Activated naive CD8-positive, alpha-beta T cell treated with anti-CD3 and anti-CD28 coated beads for 36 hours (primary cell): ENCODE results near the gene DTNBP1. TPM values are rescaled to one million over a fixed set of nuclear protein-coding genes. Genes with fewer than 3 reads are reported as not detected.
A peak's percentile ranks its signal among the peaks of the same experiment; 100 is the strongest.

ENCODE experiments used
- DNase-seq: peaks from one replicate; pipeline ENCODE4 v3.0.0; 2021
- H3K27ac Mint-ChIP-seq: one replicate; pipeline ENCODE4 v1.8.0; 2022; ENCODE audit warnings: mild to moderate bottlenecking, moderate library complexity, mixed read lengths
- H3K27me3 Mint-ChIP-seq: one replicate; pipeline ENCODE4 v1.8.0; 2022; ENCODE audit warnings: mild to moderate bottlenecking, mixed read lengths
- H3K36me3 Mint-ChIP-seq: one replicate; pipeline ENCODE4 v1.8.0; 2021; ENCODE audit warnings: mild to moderate bottlenecking, mixed read lengths
- H3K4me1 Mint-ChIP-seq: one replicate; pipeline ENCODE4 v1.8.0; 2021; ENCODE audit warnings: mixed read lengths
- H3K4me3 Mint-ChIP-seq: one replicate; pipeline ENCODE4 v1.8.0; 2022; ENCODE audit warnings: mild to moderate bottlenecking, moderate library complexity, mixed read lengths
- H3K9me3 Mint-ChIP-seq: one replicate; pipeline ENCODE4 v1.8.0; 2022; ENCODE audit warnings: mixed read lengths
- total RNA-seq, 2 experiments: library from RNA; stranded (reverse); gene quantifications; one replicate each; pipeline ENCODE4 v1.2.3, GENCODE V29; 2021

The DTNBP1 gene
- total RNA-seq, 2 experiments from 2014 or later = 19.0 to 19.1 TPM

DNA sequence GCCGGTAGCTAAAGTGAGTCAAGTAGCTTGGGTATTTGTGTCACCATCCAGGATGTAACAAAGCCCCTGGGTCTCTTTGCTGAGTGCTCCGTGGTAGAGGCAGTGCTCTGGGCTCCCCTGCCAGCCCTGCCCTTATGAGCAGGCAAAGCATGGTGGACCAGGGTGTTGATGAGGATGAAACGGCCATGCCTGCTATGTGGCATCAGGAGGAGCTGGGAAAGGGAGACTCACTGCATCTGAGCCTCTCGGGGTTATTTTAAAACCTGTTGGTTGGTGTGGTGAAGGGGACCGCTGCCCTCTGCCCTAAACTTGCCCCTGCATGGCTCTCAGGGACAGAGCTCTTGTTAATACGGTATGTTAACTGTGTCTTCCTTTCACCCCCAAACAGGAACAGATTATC lies 143.1 kb downstream of the DTNBP1 start:
- DNase-seq = no peak
- Mint-ChIP-seq H3K27me3 (no peaks in the 10 kb centered on the region), H3K9me3 (no peaks in the 10 kb centered on the region), H3K27ac (no peak overlapping the region), H3K36me3 (peaks cover 29% of the 10 kb centered on the region), H3K4me1 (peaks cover 13% of the 10 kb centered on the region), H3K4me3 (no peak overlapping the region)

GRCh38 chr6:15518878-15519277 lies 143.9 kb downstream of the DTNBP1 start:
- H3K27ac Mint-ChIP-seq = no peak overlapping the region
- no peak for DNase-seq
- H3K36me3 Mint-ChIP-seq = peaks cover 25% of the 10 kb centered on the region
- no peak overlapping the region for H3K4me3 Mint-ChIP-seq
- H3K9me3 Mint-ChIP-seq = no peaks in the 10 kb centered on the region
- no peaks in the 10 kb centered on the region for H3K27me3 Mint-ChIP-seq
- H3K4me1 Mint-ChIP-seq = peaks cover 13% of the 10 kb centered on the region

- Mint-ChIP-seq H3K4me3 (no peak overlapping the region), H3K9me3 (no peaks in the 10 kb centered on the region), H3K27me3 (no peaks in the 10 kb centered on the region), H3K4me1 (peaks cover 13% of the 10 kb centered on the region), H3K27ac (no peak overlapping the region), H3K36me3 (peaks cover 23% of the 10 kb centered on the region)
- DNase-seq = no peak
Measured at GRCh38 chr6:15518057-15518456, 144.8 kb downstream of the DTNBP1 start.

- Mint-ChIP-seq H3K36me3 (peaks cover 23% of the 10 kb centered on the region), H3K27ac (no peak overlapping the region), H3K27me3 (no peaks in the 10 kb centered on the region)
Measured at GRCh38 chr6:15517600-15517999, 145.2 kb downstream of the DTNBP1 start.

DNA sequence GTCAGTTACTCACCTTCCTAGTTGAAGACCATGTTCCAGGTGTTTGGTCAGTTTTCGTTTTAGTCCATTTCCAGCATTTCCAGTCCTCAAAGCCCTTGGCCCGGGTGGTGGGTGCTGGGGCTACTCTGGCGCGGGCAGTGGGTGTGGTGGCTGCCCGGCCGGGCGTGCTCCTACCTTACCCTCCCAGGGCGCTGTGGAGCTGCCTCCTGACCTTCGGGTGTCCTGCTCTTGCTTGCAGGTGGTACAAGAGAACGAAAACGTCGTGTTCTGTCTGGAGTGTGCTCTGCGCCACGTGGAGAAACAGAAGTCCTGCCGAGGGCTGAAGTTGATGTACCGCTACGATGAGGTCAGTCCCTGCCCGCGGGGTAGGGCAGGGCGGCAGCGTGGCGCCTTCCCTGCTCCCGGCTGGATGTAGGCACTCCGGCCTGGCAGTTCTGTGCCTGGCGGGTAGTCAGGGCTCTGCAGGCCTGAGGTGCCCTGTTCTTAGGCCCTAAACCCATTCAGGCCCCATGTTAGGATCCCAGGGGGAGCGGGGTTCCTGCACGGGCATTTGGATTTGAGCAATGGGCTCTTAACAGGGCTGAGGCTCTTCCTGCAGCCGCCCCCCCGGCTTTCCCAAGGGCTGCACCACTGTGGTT lies 145.8 kb downstream of the DTNBP1 start:
- DNase-seq = no peak
- no peak overlapping the region for H3K4me3 Mint-ChIP-seq
- H3K36me3 Mint-ChIP-seq = peaks cover 27% of the 10 kb centered on the region
- no peak overlapping the region for H3K27ac Mint-ChIP-seq
- H3K9me3 Mint-ChIP-seq = no peaks in the 10 kb centered on the region
- no peaks in the 10 kb centered on the region for H3K27me3 Mint-ChIP-seq
- H3K4me1 Mint-ChIP-seq = peaks cover 4% of the 10 kb centered on the region

More at GRCh38 chr6:15517600-15517999, 145.2 kb downstream of the DTNBP1 start:
- Mint-ChIP-seq H3K4me3 (no peak overlapping the region), H3K4me1 (peaks cover 10% of the 10 kb centered on the region), H3K9me3 (no peaks in the 10 kb centered on the region)
- DNase-seq = no peak

- Mint-ChIP-seq H3K4me1 (no peaks in the 10 kb centered on the region), H3K36me3 (peaks cover 26% of the 10 kb centered on the region), H3K4me3 (no peak overlapping the region), H3K27me3 (no peaks in the 10 kb centered on the region), H3K9me3 (no peaks in the 10 kb centered on the region), H3K27ac (peak overlapping the region; percentile 25)
- no peak for DNase-seq
Measured at GRCh38 chr6:15516378-15516777, 146.4 kb downstream of the DTNBP1 start.

- no peak overlapping the region for H3K27ac Mint-ChIP-seq
- no peak for DNase-seq
- H3K9me3 Mint-ChIP-seq = no peaks in the 10 kb centered on the region
- peaks cover 26% of the 10 kb centered on the region for H3K36me3 Mint-ChIP-seq
- H3K4me3 Mint-ChIP-seq = no peak overlapping the region
- no peaks in the 10 kb centered on the region for H3K4me1 Mint-ChIP-seq
- H3K27me3 Mint-ChIP-seq = no peaks in the 10 kb centered on the region
Measured at GRCh38 chr6:15515660-15516375, 147.0 kb downstream of the DTNBP1 start.

DNA sequence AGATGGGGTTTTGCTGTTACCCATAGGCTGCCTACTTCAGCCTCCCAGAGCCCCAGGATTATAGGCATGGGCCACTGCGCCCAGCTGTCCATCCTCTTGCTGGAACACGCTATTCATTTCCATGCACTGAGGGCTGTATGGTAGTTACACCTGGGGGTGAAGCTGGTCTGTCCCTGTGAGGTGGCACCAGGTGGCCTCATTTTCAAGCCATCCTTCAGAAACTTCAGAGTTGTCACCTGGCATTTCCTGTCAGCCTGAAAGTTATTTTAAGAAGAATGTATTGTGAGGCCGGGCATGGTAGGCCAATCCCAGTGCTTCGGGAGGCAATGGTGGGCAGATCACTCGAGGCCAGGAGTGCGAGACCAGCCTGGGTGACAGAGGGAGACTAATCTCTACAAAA lies 147.6 kb downstream of the DTNBP1 start:
- DNase-seq = no peak
- no peaks in the 10 kb centered on the region for H3K9me3 Mint-ChIP-seq
- no peak overlapping the region for H3K4me3 Mint-ChIP-seq
- H3K27me3 Mint-ChIP-seq = no peaks in the 10 kb centered on the region
- no peaks in the 10 kb centered on the region for H3K4me1 Mint-ChIP-seq
- peak overlapping the region; percentile 70 for H3K27ac Mint-ChIP-seq
- peaks cover 20% of the 10 kb centered on the region for H3K36me3 Mint-ChIP-seq

DNA sequence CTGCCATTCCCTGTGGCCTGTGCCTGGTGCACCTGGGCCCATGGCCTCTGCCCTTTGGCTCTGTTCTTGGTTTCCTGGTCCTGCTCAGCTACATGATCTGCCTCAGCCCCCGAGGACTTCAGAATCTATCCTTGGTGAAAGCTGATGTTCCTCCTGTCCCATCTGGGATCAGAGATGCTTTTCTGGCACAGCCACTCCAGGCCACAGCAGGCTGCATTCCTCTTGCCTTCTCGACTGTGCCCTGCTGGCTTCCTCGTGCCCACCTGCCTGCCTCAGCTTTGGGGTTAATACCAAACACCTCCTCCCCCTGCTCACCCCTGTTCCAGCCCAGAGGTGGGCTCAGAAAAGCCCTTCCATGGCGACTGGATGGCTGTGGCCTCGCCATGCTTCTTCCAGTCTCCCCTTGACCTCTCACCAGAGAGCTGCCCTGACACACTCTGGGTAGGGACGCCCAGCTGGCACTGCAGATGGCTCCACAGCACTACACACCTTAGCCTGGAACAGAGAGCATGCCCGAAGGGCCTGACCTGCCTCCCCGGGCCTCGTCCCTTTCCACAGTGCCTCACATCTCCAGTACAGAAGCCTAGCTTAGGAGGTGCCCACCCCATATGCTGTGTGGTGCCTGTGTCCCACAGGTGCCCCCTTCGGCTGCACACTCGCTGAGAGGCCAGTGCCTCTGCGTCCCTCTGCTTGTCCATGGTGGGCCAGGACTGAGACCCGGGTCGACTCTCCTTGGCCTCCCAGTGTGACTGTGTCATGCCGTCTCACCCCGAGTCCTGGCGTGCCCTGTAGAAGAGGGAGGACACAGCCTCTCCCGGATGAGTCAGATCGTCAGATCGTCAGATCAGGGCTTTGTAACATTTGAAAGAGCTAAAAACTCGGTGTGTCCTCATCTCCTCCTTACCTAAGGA lies 148.8 kb downstream of the DTNBP1 start:
- Mint-ChIP-seq H3K9me3 (no peaks in the 10 kb centered on the region), H3K36me3 (peaks cover 19% of the 10 kb centered on the region), H3K4me3 (no peak overlapping the region), H3K27me3 (no peaks in the 10 kb centered on the region), H3K4me1 (no peaks in the 10 kb centered on the region), H3K27ac (peak overlapping the region; percentile 62)
- DNase-seq = no peak

DNA sequence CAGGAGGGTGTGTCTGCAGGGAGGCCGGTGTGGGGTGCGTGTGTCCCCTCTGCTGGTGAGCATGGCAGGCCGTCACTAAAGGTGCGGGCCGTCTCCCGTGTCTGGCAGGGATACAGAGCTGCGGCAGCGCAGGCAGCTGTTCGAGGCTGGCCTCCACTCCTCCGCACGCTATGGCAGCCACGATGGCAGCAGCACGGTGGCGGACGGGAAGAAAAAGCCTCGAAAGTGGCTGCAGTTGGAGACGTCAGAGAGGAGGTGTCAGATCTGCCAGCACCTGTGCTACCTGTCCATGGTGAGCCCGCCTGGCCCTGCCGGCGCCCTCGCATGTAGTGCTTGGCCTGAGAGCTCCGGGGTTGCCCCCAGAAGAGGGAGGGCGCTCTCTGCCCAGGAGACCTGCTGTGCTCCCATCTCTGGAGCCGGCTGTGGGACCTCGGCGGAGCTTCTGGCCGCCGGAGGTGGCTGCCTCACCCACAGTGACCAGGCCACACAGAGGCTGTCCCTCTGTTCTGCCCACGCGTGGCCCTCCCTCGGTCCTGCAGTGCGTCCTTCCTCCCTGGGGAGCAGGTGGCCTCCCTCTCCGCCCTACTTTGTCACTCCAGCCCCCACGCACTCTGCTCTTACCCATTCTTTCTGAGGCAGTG lies 149.6 kb downstream of the DTNBP1 start:
- no peak for DNase-seq
- H3K27me3 Mint-ChIP-seq = no peaks in the 10 kb centered on the region
- no peaks in the 10 kb centered on the region for H3K4me1 Mint-ChIP-seq
- no peak overlapping the region for H3K27ac Mint-ChIP-seq
- no peak overlapping the region for H3K4me3 Mint-ChIP-seq
- H3K36me3 Mint-ChIP-seq = peaks cover 21% of the 10 kb centered on the region
- no peaks in the 10 kb centered on the region for H3K9me3 Mint-ChIP-seq

DNA sequence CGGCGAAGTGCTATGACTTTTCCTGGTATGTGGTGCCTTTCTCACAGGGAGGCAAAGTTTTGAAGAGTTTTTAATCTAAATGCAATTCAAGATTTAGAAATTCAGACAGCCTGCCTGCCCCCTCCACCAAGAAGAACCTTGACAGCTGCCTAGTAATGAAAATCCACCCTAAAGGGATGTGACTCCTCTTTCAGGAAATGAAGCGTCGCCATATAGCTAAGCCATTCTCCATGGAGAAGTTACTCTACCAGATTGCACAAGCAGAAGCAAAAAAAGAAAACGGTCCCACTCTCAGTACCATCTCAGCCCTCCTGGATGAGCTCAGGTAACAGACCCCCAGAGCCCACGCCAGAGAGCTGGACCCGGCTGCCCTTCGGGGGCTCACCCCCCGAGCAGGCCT lies 150.1 kb downstream of the DTNBP1 start:
- Mint-ChIP-seq H3K27ac (peak overlapping the region; percentile 42), H3K4me1 (no peaks in the 10 kb centered on the region)

GRCh38 chr6:15512126-15512525 lies 150.7 kb downstream of the DTNBP1 start:
- peak overlapping the region; percentile 42 for H3K27ac Mint-ChIP-seq
- H3K9me3 Mint-ChIP-seq = no peaks in the 10 kb centered on the region
- DNase-seq = no peak
- no peak overlapping the region for H3K4me3 Mint-ChIP-seq
- no peaks in the 10 kb centered on the region for H3K27me3 Mint-ChIP-seq
- H3K36me3 Mint-ChIP-seq = peaks cover 21% of the 10 kb centered on the region
- H3K4me1 Mint-ChIP-seq = no peaks in the 10 kb centered on the region

More for the DNA sequence above, 150.1 kb downstream of the DTNBP1 start:
- Mint-ChIP-seq H3K27me3 (no peaks in the 10 kb centered on the region), H3K36me3 (peaks cover 21% of the 10 kb centered on the region), H3K9me3 (no peaks in the 10 kb centered on the region), H3K4me3 (no peak overlapping the region)
- DNase-seq = no peak

- Mint-ChIP-seq H3K4me1 (no peaks in the 10 kb centered on the region), H3K27me3 (no peaks in the 10 kb centered on the region), H3K9me3 (no peaks in the 10 kb centered on the region), H3K36me3 (peaks cover 21% of the 10 kb centered on the region), H3K27ac (peak overlapping the region; percentile 2), H3K4me3 (no peak overlapping the region)
- DNase-seq = no peak
Measured at GRCh38 chr6:15511248-15512125, 151.3 kb downstream of the DTNBP1 start.
